Measurements from ENCODE around the gene ST7.

ST7 gene

DNA sequence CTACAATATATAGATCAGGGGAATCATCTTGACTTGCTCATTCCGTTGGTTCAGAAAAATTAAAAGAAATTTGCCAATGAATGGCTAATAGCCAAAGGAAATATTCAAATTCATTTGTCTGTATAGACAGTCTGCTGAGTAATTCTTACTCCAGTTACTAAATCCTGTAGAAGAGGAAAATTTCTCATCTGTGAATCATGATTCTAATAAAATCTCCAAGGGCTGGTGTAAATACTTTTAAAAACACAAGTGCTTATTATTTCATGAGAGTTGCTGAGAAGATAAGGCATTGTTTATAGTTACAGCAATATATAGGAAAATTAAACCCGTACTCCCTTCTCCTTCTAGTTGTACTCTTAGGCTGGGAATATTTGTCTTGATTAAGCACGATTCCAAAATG is 316.6 kb downstream of the ST7 start:
- no peaks in the 10 kb centered on the region for H3K27me3 ChIP-seq (ENCODE audit: insufficient read depth, insufficient read length)
- no peaks in the 10 kb centered on the region for H3K36me3 ChIP-seq (ENCODE audit: insufficient read depth, insufficient read length, low read length)
- H3K9ac ChIP-seq (ENCODE audit: insufficient read length, low read depth) = no peak overlapping the region
- H3K4me3 ChIP-seq (ENCODE audit: insufficient read length, low read depth) = no peak overlapping the region
- TF ChIP-seq SUZ12 (IDR thresholded peaks at IDR 0.05; ENCODE audit: extremely low read depth, insufficient read depth, insufficient read length) (no peak), ZNF274 (IDR thresholded peaks at IDR 0.05; ENCODE audit: low read depth, low read length) (no peak), YY1 (IDR thresholded peaks at IDR 0.05; ENCODE audit: insufficient read depth, insufficient read length) (no peak)
- DNase-seq (ENCODE audit: low read depth, low spot score) = no peak
- no peaks in the 10 kb centered on the region for H3K4me1 ChIP-seq (ENCODE audit: insufficient read depth, insufficient read length)
- no peaks in the 10 kb centered on the region for H3K9me3 ChIP-seq (ENCODE audit: insufficient read depth, low read length)

DNA sequence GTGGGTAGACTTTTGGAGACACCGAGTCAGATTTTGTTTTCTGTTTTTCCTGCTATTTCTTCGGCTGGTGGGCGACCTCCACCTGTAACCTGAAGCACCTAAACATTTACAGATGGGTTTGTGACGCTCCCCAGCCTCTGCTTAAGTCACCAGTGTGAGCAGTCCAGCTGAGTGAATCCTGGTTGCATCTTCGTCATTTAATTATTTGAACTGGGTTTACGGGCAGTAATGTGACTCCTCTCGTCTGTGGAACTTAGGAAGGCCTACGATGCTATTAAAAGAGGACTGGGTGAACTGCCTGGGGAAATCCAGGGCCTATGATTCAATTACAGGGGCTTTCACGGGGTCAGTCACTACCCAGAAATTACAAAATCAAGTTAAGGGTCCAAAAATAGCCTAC is 317.1 kb downstream of the ST7 start:
- no peak overlapping the region for H3K4me3 ChIP-seq (ENCODE audit: insufficient read length, low read depth)
- no peaks in the 10 kb centered on the region for H3K27me3 ChIP-seq (ENCODE audit: insufficient read depth, insufficient read length)
- H3K9ac ChIP-seq (ENCODE audit: insufficient read length, low read depth) = no peak overlapping the region
- DNase-seq (ENCODE audit: low read depth, low spot score) = no peak
- H3K36me3 ChIP-seq (ENCODE audit: insufficient read depth, insufficient read length, low read length) = no peaks in the 10 kb centered on the region
- no peaks in the 10 kb centered on the region for H3K4me1 ChIP-seq (ENCODE audit: insufficient read depth, insufficient read length)
- H3K9me3 ChIP-seq (ENCODE audit: insufficient read depth, low read length) = no peaks in the 10 kb centered on the region
- TF ChIP-seq ZNF274 (IDR thresholded peaks at IDR 0.05; ENCODE audit: low read depth, low read length) = no peak
- TF ChIP-seq YY1 (IDR thresholded peaks at IDR 0.05; ENCODE audit: insufficient read depth, insufficient read length) = no peak

DNA sequence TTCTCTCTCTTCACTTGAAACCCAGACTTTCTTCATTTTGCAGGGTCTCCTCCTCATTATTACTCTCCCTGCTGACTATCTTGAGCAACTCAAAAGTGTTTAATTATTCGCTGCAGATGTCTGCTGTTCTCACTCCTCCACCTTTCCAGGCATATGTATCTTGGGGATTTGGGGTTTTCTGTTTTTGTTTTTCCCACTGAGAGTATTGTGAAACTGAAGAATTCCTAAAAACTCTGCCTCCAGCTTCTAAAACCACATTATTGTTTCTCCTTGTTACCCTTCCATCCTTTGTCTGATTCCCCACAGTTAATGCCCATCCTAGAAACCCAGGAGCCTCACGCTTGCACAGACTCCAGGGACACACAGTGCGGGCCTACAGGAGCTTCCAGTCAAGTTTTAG is 318.3 kb downstream of the ST7 start:
- H3K4me1 ChIP-seq (ENCODE audit: insufficient read depth, insufficient read length) = no peaks in the 10 kb centered on the region
- no peaks in the 10 kb centered on the region for H3K36me3 ChIP-seq (ENCODE audit: insufficient read depth, insufficient read length, low read length)
- H3K9ac ChIP-seq (ENCODE audit: insufficient read length, low read depth) = no peak overlapping the region
- TF ChIP-seq YY1 (IDR thresholded peaks at IDR 0.05; ENCODE audit: insufficient read depth, insufficient read length) (no peak), ZNF274 (IDR thresholded peaks at IDR 0.05; ENCODE audit: low read depth, low read length) (no peak), SUZ12 (IDR thresholded peaks at IDR 0.05; ENCODE audit: extremely low read depth, insufficient read depth, insufficient read length) (no peak)
- H3K9me3 ChIP-seq (ENCODE audit: insufficient read depth, low read length) = no peaks in the 10 kb centered on the region
- no peak overlapping the region for H3K4me3 ChIP-seq (ENCODE audit: insufficient read length, low read depth)
- H3K27me3 ChIP-seq (ENCODE audit: insufficient read depth, insufficient read length) = no peaks in the 10 kb centered on the region
- DNase-seq (ENCODE audit: low read depth, low spot score) = no peak

DNA sequence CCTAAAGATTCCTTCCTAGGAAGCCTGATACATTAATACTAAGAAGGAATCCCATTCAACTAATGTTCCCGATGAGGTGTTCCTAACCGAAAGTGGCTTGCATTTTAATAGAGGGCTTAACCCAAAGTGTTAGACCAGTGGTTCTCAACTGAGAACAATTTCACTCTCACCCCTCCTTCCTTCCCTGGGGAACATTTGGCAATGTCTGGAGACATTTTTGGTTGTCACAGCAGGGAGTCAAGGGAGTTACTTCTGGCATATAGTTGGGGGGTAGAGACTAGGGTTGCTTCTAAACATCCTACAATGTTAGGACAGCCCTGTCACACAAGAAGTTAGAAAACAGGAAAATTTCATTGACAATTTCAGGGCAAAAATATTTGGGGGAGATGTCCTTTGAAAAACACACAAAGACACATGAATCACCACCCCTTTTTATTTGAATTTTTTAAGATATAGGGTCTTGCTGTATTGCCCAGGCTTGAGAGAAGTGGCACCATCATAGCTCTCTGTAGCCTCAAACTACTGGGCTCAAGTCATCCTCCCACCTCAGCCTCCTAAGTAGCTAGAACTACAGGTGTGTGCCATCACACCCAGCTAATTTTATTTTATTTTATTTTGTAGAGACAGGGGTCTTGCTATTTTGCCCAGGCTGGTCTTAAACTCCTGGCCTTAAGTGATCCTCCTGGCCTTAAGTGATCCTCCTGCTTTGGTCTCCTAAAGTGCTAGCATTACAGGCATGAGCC is 318.9 kb downstream of the ST7 start:
- Histone ChIP-seq H3K36me3 (ENCODE audit: insufficient read depth, insufficient read length, low read length) (no peaks in the 10 kb centered on the region), H3K27me3 (ENCODE audit: insufficient read depth, insufficient read length) (no peaks in the 10 kb centered on the region), H3K4me1 (ENCODE audit: insufficient read depth, insufficient read length) (no peaks in the 10 kb centered on the region), H3K9me3 (ENCODE audit: insufficient read depth, low read length) (no peaks in the 10 kb centered on the region), H3K4me3 (ENCODE audit: insufficient read length, low read depth) (no peak overlapping the region), H3K9ac (ENCODE audit: insufficient read length, low read depth) (no peak overlapping the region)
- no peak for TF ChIP-seq ZNF274 (IDR thresholded peaks at IDR 0.05; ENCODE audit: low read depth, low read length)
- TF ChIP-seq SUZ12 (IDR thresholded peaks at IDR 0.05; ENCODE audit: extremely low read depth, insufficient read depth, insufficient read length) = no peak
- no peak for TF ChIP-seq YY1 (IDR thresholded peaks at IDR 0.05; ENCODE audit: insufficient read depth, insufficient read length)
- DNase-seq (ENCODE audit: low read depth, low spot score) = no peak

DNA sequence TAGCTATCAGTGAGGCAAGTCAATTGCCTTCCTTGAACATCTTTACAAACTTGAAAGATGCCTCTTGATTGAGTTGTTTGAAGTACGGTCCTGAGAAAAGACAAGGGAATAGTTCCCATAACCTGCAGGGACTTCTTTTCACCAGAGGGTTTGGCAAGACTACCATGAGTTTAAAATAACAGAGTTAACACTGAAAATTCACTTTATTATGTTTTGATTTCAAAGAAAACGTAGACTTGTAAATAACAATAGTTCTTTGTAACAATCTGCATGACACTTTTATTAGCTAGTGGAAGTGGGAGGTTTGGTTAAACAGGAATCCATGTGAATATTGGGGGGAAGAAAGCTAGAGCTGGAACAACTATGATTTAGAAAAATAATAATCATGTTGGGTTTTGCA is 320.0 kb downstream of the ST7 start:
- DNase-seq (ENCODE audit: low read depth, low spot score) = no peak
- TF ChIP-seq ZNF274 (IDR thresholded peaks at IDR 0.05; ENCODE audit: low read depth, low read length) = no peak
- no peak for TF ChIP-seq YY1 (IDR thresholded peaks at IDR 0.05; ENCODE audit: insufficient read depth, insufficient read length)
- TF ChIP-seq SUZ12 (IDR thresholded peaks at IDR 0.05; ENCODE audit: extremely low read depth, insufficient read depth, insufficient read length) = no peak
- H3K4me1 ChIP-seq (ENCODE audit: insufficient read depth, insufficient read length) = no peaks in the 10 kb centered on the region
- H3K4me3 ChIP-seq (ENCODE audit: insufficient read length, low read depth) = no peak overlapping the region
- H3K9me3 ChIP-seq (ENCODE audit: insufficient read depth, low read length) = no peaks in the 10 kb centered on the region
- H3K27me3 ChIP-seq (ENCODE audit: insufficient read depth, insufficient read length) = no peaks in the 10 kb centered on the region
- no peak overlapping the region for H3K9ac ChIP-seq (ENCODE audit: insufficient read length, low read depth)
- no peaks in the 10 kb centered on the region for H3K36me3 ChIP-seq (ENCODE audit: insufficient read depth, insufficient read length, low read length)

DNA sequence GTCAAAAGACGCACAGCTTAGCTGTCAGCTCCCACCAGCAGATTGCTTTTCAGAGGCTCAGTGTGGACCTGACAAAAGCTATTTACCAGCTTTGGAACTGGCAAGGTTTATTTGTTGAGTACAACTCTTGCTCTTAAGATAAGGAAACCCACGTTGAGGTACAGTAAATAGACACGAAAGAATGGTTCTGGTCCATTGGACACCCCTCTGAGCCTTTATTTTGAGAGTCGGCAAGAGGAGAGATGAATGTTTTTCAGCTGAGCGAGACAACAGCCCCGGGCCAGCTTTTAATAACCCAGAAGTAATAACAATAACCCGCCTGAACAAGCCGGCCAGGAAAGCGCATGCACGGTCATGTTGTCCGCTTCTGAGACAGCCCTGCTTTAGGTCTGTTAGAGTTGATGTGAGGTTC is 320.5 kb downstream of the ST7 start:
- DNase-seq (ENCODE audit: low read depth, low spot score) = no peak
- no peaks in the 10 kb centered on the region for H3K4me1 ChIP-seq (ENCODE audit: insufficient read depth, insufficient read length)
- H3K9me3 ChIP-seq (ENCODE audit: insufficient read depth, low read length) = no peaks in the 10 kb centered on the region
- H3K36me3 ChIP-seq (ENCODE audit: insufficient read depth, insufficient read length, low read length) = no peaks in the 10 kb centered on the region
- no peaks in the 10 kb centered on the region for H3K27me3 ChIP-seq (ENCODE audit: insufficient read depth, insufficient read length)
- H3K9ac ChIP-seq (ENCODE audit: insufficient read length, low read depth) = no peak overlapping the region
- TF ChIP-seq YY1 (IDR thresholded peaks at IDR 0.05; ENCODE audit: insufficient read depth, insufficient read length) (no peak), SUZ12 (IDR thresholded peaks at IDR 0.05; ENCODE audit: extremely low read depth, insufficient read depth, insufficient read length) (no peak), ZNF274 (IDR thresholded peaks at IDR 0.05; ENCODE audit: low read depth, low read length) (no peak)
- H3K4me3 ChIP-seq (ENCODE audit: insufficient read length, low read depth) = no peak overlapping the region

DNA sequence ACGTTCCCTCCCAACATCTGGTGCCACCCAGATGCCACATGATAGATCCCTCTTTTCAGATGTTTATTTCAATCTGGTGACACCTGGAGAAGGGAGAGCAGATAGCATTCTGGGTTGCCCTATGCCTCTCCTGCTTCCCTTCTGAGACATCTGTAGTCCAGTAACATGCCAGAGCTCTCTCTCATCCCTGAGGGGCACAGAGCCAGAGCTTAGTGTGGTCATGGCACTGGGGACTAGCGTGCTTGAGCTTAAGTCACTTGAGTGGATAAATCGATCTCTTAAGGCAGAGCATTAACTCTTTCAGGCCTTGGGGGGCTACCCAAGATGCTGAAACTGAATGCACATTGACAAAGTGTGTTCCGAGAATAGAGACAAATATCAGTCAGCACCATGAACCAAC is 321.6 kb downstream of the ST7 start:
- Histone ChIP-seq H3K4me1 (ENCODE audit: insufficient read depth, insufficient read length) (no peaks in the 10 kb centered on the region), H3K9me3 (ENCODE audit: insufficient read depth, low read length) (no peaks in the 10 kb centered on the region), H3K4me3 (ENCODE audit: insufficient read length, low read depth) (no peak overlapping the region), H3K36me3 (ENCODE audit: insufficient read depth, insufficient read length, low read length) (no peaks in the 10 kb centered on the region), H3K27me3 (ENCODE audit: insufficient read depth, insufficient read length) (no peaks in the 10 kb centered on the region), H3K9ac (ENCODE audit: insufficient read length, low read depth) (no peak overlapping the region)
- no peak for DNase-seq (ENCODE audit: low read depth, low spot score)
- no peak for TF ChIP-seq ZNF274 (IDR thresholded peaks at IDR 0.05; ENCODE audit: low read depth, low read length)
- TF ChIP-seq YY1 (IDR thresholded peaks at IDR 0.05; ENCODE audit: insufficient read depth, insufficient read length) = no peak
- TF ChIP-seq SUZ12 (IDR thresholded peaks at IDR 0.05; ENCODE audit: extremely low read depth, insufficient read depth, insufficient read length) = no peak
